ENCODE data around the gene DAPK1.

Gene DAPK1
- total RNA-seq, result 0.24 to 0.63 reads per million in 2 donors

DNA sequence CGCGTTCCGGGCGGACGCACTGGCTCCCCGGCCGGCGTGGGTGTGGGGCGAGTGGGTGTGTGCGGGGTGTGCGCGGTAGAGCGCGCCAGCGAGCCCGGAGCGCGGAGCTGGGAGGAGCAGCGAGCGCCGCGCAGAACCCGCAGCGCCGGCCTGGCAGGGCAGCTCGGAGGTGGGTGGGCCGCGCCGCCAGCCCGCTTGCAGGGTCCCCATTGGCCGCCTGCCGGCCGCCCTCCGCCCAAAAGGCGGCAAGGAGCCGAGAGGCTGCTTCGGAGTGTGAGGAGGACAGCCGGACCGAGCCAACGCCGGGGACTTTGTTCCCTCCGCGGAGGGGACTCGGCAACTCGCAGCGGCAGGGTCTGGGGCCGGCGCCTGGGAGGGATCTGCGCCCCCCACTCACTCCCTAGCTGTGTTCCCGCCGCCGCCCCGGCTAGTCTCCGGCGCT, at the start of gene DAPK1:
Gene DAPK1, plus strand, starts transcription at position 264 of the 442 bp plus-strand sequence. CDS start 1,211 bp downstream, outside the sequence.
- no peak for DNase-seq

GRCh38 chr9:87451149-87451548, 46.5 kb upstream of the DAPK1 start:
- DNase-seq, result no peak

DNA sequence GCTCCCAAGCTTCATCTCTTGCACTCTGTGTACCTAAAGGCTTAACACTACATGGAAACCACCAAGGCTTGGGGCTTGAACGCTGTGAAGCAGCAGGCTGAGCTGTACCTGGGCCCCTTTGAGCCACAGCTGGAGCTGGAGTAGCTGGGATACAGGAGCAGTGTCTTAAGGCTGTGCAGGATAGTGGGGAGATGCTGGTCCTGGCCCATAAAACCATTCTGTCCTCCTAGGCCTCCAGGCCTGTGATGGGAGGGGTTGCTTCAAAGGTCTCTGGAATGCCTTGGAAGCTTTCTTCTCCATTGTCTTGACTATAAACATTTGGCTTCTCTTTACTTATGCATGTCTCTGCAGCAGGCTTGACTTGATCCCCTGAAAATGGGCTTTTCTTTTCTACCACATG, 42.3 kb upstream of the DAPK1 start:
- DNase-seq, result no peak

- no peak for DNase-seq
These were observed 36.4 kb upstream of the DAPK1 start for GRCh38 chr9:87461256-87461655.

DNA sequence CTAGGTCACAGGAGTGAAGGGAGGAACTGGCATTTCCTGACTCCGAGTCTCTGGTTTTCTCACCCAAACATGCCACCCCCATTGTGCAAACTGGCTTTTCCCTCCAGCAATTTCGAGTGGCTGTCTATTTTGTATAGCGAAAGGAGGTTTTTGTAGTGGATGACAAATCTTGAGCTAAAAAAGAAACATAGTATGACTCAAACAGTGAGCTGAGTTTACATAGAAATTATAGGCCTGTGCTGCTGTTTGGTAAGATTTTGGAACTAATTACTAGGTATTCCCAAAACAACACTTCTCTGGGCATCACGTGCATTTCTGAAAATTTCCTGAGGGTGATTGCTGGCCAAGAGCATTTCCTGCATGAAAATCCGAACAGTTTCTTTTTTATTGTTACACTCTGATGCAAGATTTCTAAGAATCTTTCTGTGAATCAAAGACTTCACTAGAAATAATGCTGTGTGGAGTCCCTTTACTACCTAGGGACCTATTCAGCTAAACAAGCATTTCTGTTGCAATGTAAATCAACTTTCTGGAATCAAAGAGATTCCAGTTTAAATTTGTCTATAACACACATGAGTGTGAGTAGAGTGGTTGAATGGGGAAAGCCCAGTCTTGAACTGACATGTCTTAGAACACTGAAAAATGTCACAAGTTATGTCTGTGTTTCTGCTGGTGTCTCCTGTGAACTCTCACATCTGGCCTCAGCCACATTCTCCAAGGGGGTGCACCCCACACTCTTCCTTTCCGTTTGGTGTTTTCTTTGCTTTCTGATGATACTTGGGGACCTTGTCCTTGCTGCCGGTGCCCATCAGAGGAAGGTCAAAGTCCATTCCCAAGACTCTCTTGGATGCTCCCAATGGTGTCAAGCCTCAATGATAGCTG, 33.3 kb upstream of the DAPK1 start:
- no peak for DNase-seq

GRCh38 chr9:87464992-87465378, 32.7 kb upstream of the DAPK1 start:
- DNase-seq, result no peak

DNA sequence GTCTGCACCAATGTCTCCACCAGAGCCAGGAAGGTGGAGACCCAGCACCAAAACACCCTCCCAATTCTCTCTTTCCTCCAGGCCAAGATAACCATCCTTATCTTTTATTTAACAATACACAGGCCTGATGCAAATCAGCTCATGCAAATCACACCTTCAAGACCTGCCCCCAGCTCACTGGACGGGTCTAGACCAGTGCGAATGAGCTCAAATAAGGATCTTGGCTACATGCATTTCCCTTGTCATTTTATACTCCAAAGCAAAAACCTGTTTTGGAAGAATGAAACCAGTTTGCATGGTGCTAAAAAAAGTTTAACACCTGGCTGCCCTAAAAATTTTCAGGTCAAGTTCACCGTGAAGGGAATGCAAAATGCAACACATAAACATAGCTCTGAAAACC, 31.9 kb upstream of the DAPK1 start:
- DNase-seq, result no peak

- DNase-seq, result no peak
These were observed 30.5 kb upstream of the DAPK1 start for GRCh38 chr9:87467187-87467586.

DNA sequence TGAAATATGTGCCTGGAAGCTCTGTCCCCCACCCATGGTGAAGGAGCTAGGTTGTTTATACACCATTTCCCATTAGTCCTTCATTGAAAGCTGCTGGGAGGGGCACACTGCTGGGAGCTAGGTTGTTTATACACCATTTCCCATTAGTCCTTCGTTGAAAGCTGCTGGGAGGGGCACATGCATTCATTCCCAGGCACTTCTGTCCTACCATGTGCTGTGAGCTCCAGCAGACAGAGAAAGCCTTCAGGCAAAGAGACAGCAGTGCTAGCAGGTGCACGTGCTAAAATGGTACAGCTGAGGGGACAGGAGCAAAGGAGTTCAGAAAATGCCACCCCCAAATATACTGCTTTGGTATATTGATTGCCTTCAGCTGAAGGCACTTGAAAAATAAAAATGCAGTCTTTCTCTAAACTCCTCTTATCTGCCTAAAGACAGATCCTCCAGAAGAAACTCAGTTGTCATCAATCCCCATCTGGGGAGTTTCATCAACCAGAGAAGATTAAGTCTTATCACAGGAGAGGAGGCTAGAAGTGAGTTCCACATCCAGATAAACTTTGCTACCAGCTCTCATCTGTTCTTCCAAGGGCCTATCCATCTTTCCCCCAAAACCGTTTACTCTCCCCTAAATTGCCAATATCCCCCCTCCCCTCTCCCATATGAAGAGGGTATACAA, 27.7 kb upstream of the DAPK1 start:
- DNase-seq, result no peak

DNA sequence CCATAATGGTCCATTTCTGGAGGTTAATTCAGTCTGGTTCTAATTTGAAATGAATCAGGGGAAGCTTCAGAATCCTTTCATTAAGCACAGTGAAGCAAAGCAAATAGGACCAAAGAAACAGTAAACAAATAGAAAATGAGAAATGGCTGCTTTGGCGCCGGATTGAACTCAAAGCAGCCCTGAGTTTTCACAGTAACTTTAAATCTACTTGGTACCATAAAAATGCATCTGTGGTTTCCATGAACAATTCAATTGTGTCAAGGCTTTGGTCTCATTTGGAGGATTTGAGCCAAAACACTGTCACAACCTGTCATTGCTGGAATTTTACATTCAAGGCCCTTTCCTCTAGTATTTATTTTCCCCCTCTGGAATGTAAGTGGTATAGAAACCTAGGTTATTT, 25.9 kb upstream of the DAPK1 start:
- no peak for DNase-seq

GRCh38 chr9:87475463-87475862, 22.2 kb upstream of the DAPK1 start:
- no peak for DNase-seq

DNA sequence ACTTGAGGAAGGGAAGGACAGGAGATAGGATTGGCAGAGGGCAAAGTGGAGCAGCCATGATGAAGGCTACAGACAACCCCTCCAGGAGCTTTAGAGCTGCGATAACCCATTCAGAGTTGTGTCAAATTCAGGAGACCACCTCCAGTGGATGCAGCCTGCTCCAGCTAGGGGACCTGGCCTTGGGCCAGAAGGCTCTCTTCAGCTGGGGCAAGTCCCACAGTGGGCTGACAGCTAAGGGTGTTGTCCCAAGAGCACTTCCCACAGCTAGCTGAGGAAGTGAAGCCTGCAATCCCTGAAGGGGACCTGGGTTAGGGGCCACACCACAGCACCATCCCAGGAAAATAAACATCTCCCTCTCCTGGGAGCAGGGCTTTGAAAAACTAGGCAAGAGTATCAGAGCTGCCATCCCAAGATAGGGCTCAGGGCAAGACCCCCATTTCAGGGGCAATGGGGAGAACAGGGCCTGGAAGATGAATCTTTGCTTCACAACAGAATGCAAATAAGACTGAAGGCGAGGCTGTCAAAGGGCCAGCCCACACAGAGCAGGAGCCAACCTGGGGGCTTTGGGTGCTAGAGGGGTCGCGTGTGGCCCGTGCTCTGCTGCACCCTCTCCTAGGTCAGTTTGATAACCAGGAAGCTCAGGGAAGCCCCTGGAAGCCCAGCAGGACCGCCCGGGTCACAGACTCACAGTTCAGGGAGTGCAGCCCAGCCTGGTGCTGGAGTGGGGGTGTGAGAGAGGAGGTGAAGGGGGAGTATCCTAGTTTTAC, 19.3 kb upstream of the DAPK1 start:
- no peak for DNase-seq

DNA sequence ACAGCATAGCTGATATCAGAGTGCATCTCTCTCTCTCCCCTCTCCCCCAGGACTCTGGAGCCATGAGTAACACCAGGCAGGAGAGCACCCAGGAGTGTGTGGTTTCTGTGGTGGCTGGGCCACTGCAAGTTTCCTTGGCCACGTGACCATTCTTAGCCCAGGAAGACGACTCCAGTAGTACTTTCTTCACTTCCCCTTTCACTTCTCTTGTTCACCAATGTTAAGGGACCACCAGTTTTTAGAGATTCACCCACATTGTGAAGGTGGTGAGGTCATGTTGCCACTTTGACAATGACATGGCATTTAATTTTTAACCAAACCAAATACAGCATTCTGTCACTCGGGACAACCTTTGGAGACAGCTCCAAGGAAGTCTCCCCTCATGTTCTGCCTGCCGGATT, 17.9 kb upstream of the DAPK1 start:
- no peak for DNase-seq

DNA sequence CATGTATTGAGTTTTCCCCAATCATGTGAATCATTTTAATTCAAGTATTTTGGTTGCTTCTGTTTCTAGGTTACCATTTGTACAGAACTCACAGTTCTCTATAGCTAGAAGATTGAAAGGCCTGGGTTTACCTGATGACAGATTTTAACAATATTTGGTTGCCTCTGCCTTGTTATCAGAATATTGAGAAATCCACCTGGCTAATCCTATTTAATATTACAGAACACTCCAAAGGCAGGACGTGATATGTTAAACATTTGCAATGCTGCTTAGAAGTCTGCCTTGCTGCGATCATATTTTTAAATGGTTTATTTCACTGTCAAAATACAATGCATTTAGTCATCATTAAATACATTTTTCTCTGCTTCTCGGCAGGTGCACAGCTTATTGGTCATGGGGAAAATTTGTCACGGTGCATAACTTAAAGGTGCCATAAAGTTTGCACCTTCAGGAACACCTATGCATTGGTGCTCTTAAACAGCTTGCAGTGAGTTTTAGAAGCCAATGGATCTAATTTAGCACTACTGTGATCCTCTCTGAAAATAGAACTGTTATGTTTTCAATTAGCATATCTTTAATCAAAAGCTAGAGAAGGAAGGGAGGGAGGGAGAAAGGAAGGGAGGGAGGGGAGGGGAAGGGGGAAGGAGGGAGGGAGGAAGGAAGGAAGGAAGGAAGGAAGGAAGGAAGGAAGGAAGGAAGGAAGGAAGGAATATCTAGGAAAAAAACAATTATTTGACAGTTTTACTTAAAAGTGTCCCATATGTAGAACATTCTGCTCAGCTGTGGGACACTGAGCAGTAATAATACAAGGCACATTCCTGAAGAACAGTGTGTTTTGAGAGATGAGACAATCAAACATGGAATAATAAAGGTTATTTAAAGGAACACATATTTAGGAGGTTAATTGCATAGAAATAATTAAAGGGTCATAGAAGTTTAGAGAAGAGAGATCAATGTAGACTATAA, 15.5 kb upstream of the DAPK1 start:
- DNase-seq, result no peak

- DNase-seq, result no peak
These were observed 7.4 kb upstream of the DAPK1 start for GRCh38 chr9:87490225-87490624.

- DNase-seq, result no peak
These were observed 6.8 kb upstream of the DAPK1 start for GRCh38 chr9:87490907-87491306.

DNA sequence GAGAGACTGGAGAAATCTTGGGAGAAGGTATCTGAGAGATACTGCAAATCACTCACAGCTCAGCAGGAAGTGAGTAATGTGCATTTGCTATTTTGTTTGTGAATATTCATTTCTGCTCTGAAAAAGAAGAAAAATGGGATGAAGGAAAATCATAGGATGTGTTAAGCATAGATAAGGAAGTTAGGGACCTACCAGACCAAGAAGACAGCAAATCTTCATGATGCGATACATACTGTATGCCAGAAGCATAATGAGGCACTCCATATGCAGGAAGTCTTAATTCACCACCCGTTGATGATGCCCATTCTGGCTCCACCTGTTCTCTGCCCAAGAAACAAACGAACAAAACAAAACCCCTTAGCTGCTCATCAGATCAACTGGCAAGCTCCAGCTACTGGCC, 6.1 kb upstream of the DAPK1 start:
- DNase-seq, result no peak

DNA sequence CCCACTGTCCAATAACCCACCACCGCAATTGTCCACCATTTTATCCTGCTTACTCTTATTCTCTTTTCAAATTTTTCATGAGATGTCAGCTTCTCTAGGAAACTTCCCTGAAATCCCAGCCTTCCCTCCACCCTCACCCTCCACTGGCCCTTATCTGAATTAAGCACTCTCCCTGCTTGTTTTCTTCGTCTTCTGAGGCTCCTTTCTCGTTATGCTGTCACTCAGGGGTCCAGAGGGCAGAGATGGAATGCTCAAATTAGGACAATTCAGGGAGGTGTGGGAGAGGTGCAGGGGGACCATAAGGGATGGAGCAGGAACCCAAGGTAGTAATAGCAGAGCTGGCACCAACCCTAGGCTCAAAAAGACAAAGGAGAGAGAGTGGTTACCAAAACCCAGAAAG, 5.0 kb upstream of the DAPK1 start:
- no peak for DNase-seq

GRCh38 chr9:87494970-87495471, 2.6 kb upstream of the DAPK1 start:
- DNase-seq, result no peak

GRCh38 chr9:87497080-87497603, 525 bp upstream of the DAPK1 start:
- DNase-seq, result no peak

DNA sequence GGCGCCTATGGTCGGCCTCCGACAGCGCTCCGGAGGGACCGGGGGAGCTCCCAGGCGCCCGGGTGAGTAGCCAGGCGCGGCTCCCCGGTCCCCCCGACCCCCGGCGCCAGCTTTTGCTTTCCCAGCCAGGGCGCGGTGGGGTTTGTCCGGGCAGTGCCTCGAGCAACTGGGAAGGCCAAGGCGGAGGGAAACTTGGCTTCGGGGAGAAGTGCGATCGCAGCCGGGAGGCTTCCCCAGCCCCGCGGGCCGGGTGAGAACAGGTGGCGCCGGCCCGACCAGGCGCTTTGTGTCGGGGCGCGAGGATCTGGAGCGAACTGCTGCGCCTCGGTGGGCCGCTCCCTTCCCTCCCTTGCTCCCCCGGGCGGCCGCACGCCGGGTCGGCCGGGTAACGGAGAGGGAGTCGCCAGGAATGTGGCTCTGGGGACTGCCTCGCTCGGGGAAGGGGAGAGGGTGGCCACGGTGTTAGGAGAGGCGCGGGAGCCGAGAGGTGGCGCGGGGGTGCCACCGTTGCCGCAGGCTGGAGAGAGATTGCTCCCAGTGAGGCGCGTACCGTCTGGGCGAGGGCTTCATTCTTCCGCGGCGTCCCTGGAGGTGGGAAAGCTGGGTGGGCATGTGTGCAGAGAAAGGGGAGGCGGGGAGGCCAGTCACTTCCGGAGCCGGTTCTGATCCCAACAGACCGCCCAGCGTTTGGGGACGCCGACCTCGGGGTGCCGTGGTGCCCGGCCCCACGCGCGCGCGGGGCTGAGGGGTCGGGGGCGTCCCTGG, 561 bp downstream of the DAPK1 start:
- no peak for DNase-seq
